GM21515 (cell line): ENCODE measurements around the gene DYDC1.
"Not testable (repeated sequence)": the region's sequence is repeated elsewhere in the genome, so short reads cannot be mapped to it uniquely, and the experiment has no call there.

ENCODE experiments used
- ATAC-seq: cut with Tn5 transposase; IDR thresholded peaks from one replicate; pipeline ENCODE4 v1.9.1; 2021; ENCODE audit not compliant: unreplicated experiment

DYDC1 gene

GRCh38 chr10:80344912-80345311 lies 11.6 kb downstream of the DYDC1 start:
- ATAC-seq: no peak

GRCh38 chr10:80344276-80344675 lies 12.3 kb downstream of the DYDC1 start:
- ATAC-seq: no peak

- no peak for ATAC-seq
Observed at GRCh38 chr10:80333983-80334382, 22.6 kb downstream of the DYDC1 start.

- ATAC-seq: no peak
Observed at GRCh38 chr10:80324891-80325364, 31.6 kb downstream of the DYDC1 start.

- ATAC-seq: no peak
Observed at GRCh38 chr10:80324086-80324485, 32.5 kb downstream of the DYDC1 start.

GRCh38 chr10:80323311-80323710 lies 33.2 kb downstream of the DYDC1 start:
- no peak for ATAC-seq

GRCh38 chr10:80322711-80323110 lies 33.8 kb downstream of the DYDC1 start:
- ATAC-seq: no peak

GRCh38 chr10:80322158-80322557 lies 34.4 kb downstream of the DYDC1 start:
- no peak for ATAC-seq

GRCh38 chr10:80321183-80321582 lies 35.4 kb downstream of the DYDC1 start:
- no peak for ATAC-seq

- ATAC-seq: no peak
Observed at GRCh38 chr10:80320377-80320776, 36.2 kb downstream of the DYDC1 start.

- ATAC-seq: no peak
Observed at GRCh38 chr10:80319725-80320290, 36.7 kb downstream of the DYDC1 start.

GRCh38 chr10:80319318-80319717 lies 37.2 kb downstream of the DYDC1 start:
- no peak for ATAC-seq

GRCh38 chr10:80318742-80319141 lies 37.8 kb downstream of the DYDC1 start:
- no peak for ATAC-seq

- no peak for ATAC-seq
Observed at GRCh38 chr10:80315391-80315790, 41.2 kb downstream of the DYDC1 start.

- ATAC-seq: no peak
Observed at GRCh38 chr10:80313523-80313922, 43.0 kb downstream of the DYDC1 start.

- not testable (repeated sequence) for ATAC-seq
Observed at GRCh38 chr10:80305989-80306388, 50.6 kb downstream of the DYDC1 start.

GRCh38 chr10:80296942-80297341 lies 59.6 kb downstream of the DYDC1 start:
- no peak for ATAC-seq

GRCh38 chr10:80292607-80293239 lies 63.8 kb downstream of the DYDC1 start:
- ATAC-seq: no peak

- no peak for ATAC-seq
Observed at GRCh38 chr10:80290474-80291220, 65.9 kb downstream of the DYDC1 start.

- no peak for ATAC-seq
Observed at GRCh38 chr10:80289451-80290287, 66.9 kb downstream of the DYDC1 start, which contains the start of gene MAT1A. Gene MAT1A, minus strand, starts transcription at chr10:80289658. Its CDS starts 235 bp downstream, at chr10:80289423.

- no peak for ATAC-seq
Observed at GRCh38 chr10:80288849-80289248, 67.7 kb downstream of the DYDC1 start.
